Right cardiac atrium (tissue), 5 donors: ENCODE results near the gene TMEM35B. TPM values are rescaled to one million over a fixed set of nuclear protein-coding genes. Genes with fewer than 3 reads are reported as not detected.
"Not testable (repeated sequence)": the region's sequence is repeated elsewhere in the genome, so short reads cannot be mapped to it uniquely, and the experiment has no call there.

Source experiments
- ATAC-seq, 2 donors: fragments of 200-7000 bp; cut with Tn5 transposase; one replicate each; pipeline versions ENCODE4 v1.8.0 to v1.9.1; 2020; ENCODE audit warnings: moderate library complexity in 2 of 2, mild to moderate bottlenecking in 1 of 2
- DNase-seq, 3 donors: peaks; one replicate each; pipeline ENCODE4 v3.0.0-alpha.2; 2020
- H3K27ac ChIP-seq: one replicate; pipeline ENCODE4 v1.5.1; 2013; ENCODE audit warnings: mild to moderate bottlenecking, low read length, control low read depth, moderate library complexity
- H3K27me3 ChIP-seq: one replicate; pipeline ENCODE4 v1.6.1; 2013; ENCODE audit not compliant: control insufficient read depth, insufficient read depth
- H3K4me1 ChIP-seq: one replicate; pipeline ENCODE4 v1.6.1; 2013; ENCODE audit warnings: low read length; ENCODE audit not compliant: control insufficient read depth, insufficient read depth
- H3K4me3 ChIP-seq: one replicate; pipeline ENCODE4 v1.5.1; 2013; ENCODE audit warnings: low read length, control low read depth
- H3K9me3 ChIP-seq: one replicate; pipeline ENCODE4 v1.6.1; 2013; ENCODE audit warnings: low read length; ENCODE audit not compliant: control insufficient read depth
- WGBS: extraction: QIAGEN DNeasy Blood & Tissue Kit; methylation state at CpG from one replicate; pipeline ENCODE4 v1.1.7; 2013; 5-methylcytosine and 5-hydroxymethylcytosine counted together
- intact Hi-C, 4 donors: fragments of 100-400 bp; cut with DNase I; formaldehyde crosslinking; loops; one replicate each; pipeline versions ENCODE4 v1.11.0 to v1.14.0; 2022 to 2023
- polyA plus RNA-seq: library from polyadenylated mRNA; stranded (reverse); fragments of 200-250 nt; gene quantifications from one replicate; pipeline ENCODE4 v1.2.3, GENCODE V29; 2013
- total RNA-seq, 4 donors: library from RNA; stranded (reverse); fragmentation: NEBNext Ultra II Directional; extraction: Animal tissue kit (Norgen Biotek cat#: 25700); gene quantifications; one replicate each; pipeline ENCODE4 v1.2.1, GENCODE V29; 2021
- donor health status: healthy with polysubstance abuse.
- donor health status: DM: no; HTN: yes; CAD: no.
- donor health status: DM: no; HTN: no; CAD: no.
- donor health status: DM: no; HTN: yes; CAD: no; lungs with severe emphysema.
- donor health status: DM: yes; HTN: yes; CAD: no.

The TMEM35B gene
- total and polyA plus RNA-seq, 5 donors = 17.0 to 31.9 (median 19.0) TPM

DNA sequence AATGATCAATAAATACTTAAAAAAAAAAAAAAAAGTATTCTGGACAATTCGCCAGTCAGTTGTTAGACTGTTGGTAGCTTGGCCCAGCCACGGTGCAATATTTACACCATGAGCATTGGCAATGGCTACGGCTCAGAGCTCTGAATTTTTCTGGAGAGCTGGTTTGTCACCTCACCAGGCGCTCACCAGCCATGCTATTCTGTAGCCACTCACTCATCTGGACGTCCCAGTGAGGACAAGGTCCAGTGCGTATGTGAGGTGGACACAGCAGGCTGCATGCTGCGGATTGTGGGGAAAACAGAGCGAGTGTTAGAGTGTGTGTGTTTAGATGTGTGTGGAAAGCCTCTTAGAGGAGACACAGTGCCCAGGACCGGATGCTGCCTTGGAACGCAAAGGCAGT lies 36.4 kb downstream of the TMEM35B start:
- H3K9me3 ChIP-seq, H3K27me3 ChIP-seq, H3K4me1 ChIP-seq, intact Hi-C loops, DNase-seq, ATAC-seq, H3K4me3 ChIP-seq, H3K27ac ChIP-seq: not testable (repeated sequence)
- 88% methylated on average over 10 of the region's 10 CpGs for WGBS

GRCh38 chr1:34947641-34948314 lies 37.4 kb downstream of the TMEM35B start:
- DNase-seq, H3K9me3 ChIP-seq, H3K27me3 ChIP-seq, H3K4me3 ChIP-seq, H3K4me1 ChIP-seq, H3K27ac ChIP-seq, intact Hi-C loops, ATAC-seq: not testable (repeated sequence)
- WGBS = 93% methylated on average over 41 of the region's 41 CpGs

- Histone ChIP-seq H3K4me3 (no peak overlapping the region), H3K9me3 (no peaks in the 10 kb centered on the region), H3K27ac (no peak overlapping the region), H3K4me1 (no peaks in the 10 kb centered on the region), H3K27me3 (no peaks in the 10 kb centered on the region)
- 89% methylated on average over 6 of the region's 6 CpGs for whole genome bisulfite sequencing
- intact Hi-C loops = no loop called here
- DNase-seq (no peak), ATAC-seq (no peak)
Measured at GRCh38 chr1:34946211-34946610, 38.9 kb downstream of the TMEM35B start.

- H3K4me3 ChIP-seq, H3K27me3 ChIP-seq, ATAC-seq, DNase-seq, intact Hi-C loops, H3K27ac ChIP-seq, H3K4me1 ChIP-seq, H3K9me3 ChIP-seq: not testable (repeated sequence)
- WGBS = 89% methylated on average over 2 of the region's 2 CpGs
Measured at GRCh38 chr1:34941798-34942197, 43.3 kb downstream of the TMEM35B start.

Other genes starting within 250 kb of the TMEM35B start
- gene GJB5, start 230.3 kb downstream of the TMEM35B start, total RNA-seq = not detected
- not detected for gene GJB5, start 230.3 kb downstream of the TMEM35B start, polyA plus RNA-seq
- not detected for gene GJB4, start 225.6 kb downstream of the TMEM35B start, total RNA-seq
- gene GJB4, start 225.6 kb downstream of the TMEM35B start, polyA plus RNA-seq = not detected
- gene GJB3, start 204.1 kb downstream of the TMEM35B start, total RNA-seq = not detected
- gene GJB3, start 204.1 kb downstream of the TMEM35B start, polyA plus RNA-seq = not detected
- gene GJA4, start 192.3 kb downstream of the TMEM35B start, total RNA-seq = 10 to 100 TPM; 18.0 to 31.4 (median 27.0) TPM
- 28.0 TPM for gene GJA4, start 192.3 kb downstream of the TMEM35B start, polyA plus RNA-seq
- 10 to 100 TPM; 39.2 to 58.7 (median 40.8) TPM for gene SMIM12, start 125.6 kb downstream of the TMEM35B start, total RNA-seq
- gene SMIM12, start 125.6 kb downstream of the TMEM35B start, polyA plus RNA-seq = 35.3 TPM
- gene DLGAP3, start 55.7 kb downstream of the TMEM35B start, total RNA-seq = under 1 TPM; 0.08 to 0.21 (median 0.14) TPM
- 0.05 TPM for gene DLGAP3, start 55.7 kb downstream of the TMEM35B start, polyA plus RNA-seq
- 10 to 100 TPM; 14.3 to 18.1 (median 16.1) TPM for gene ZMYM6, start 46.6 kb upstream of the TMEM35B start, total RNA-seq
- gene ZMYM6, start 46.6 kb upstream of the TMEM35B start, polyA plus RNA-seq = 11.5 TPM
- 1 to 10 TPM; 5.5 to 9.9 (median 8.9) TPM for gene ZMYM1, start 94.0 kb upstream of the TMEM35B start, total RNA-seq
- 2.6 TPM for gene ZMYM1, start 94.0 kb upstream of the TMEM35B start, polyA plus RNA-seq
- 100 to 1,000 TPM in 2 of 4 donors, 10 to 100 TPM in 2; 91.9 to 130 (median 105) TPM for gene SFPQ, start 207.8 kb upstream of the TMEM35B start, total RNA-seq
- 101 TPM for gene SFPQ, start 207.8 kb upstream of the TMEM35B start, polyA plus RNA-seq